ENCODE measurements around the gene FAM184B. TPM values are rescaled to one million over a fixed set of nuclear protein-coding genes. Genes with fewer than 3 reads are reported as not detected.

The FAM184B gene
- total RNA-seq (2014; rRNA removed; shearing (Covaris generic)), result 0.08 TPM in 1 of 2 replicates, not detected in the other

DNA sequence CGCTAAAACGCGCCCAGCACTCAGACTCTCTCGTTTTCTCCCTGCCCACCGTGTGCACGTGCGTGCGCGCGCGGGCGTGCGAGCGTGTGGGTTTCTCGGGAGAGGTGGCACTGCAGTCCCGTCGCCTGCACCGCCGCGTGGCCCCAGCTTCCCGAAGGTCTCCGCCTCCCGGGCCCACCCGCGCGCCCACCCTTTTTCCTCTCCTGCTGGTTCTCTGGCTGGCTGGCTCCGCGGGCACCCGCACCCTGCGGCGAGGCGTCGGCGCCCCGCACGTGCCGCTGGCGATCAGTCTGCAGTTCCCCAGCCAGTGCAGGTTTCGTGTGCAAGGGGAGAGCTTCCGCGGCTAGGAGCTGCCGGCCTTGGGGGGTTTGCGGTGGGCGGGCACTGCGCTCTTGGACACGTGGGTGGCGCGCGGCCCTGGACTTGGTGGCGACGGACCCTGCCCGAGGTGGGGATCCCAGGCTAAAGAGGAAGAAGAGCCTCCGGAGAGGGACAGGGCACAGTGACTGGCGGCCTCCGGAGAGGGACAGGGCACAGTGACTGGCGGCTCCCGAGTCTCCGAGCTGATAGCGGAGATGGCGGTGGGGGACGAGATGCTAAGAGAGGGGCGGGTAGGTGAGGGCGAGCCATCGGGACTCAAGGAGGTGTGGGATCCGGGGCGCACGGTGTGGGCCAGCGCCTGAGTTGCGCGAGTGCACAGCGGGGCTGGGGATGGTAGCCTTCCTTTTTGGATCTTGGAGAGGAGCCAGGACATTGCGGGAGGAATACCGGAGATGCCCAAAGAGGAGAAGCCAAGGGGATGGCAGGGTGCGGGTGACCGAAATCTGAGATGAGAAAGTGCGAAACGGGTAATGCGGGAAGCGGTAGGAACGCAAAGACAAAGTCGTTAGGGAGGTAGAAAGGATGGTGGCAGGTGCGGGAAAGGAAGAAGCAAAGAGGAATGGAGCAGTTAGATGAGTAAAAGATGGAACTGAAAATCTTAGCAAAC lies at the start of gene FAM184B:
Gene FAM184B (minus strand): TSS at position 322 of the 988 bp plus-strand sequence. CDS start 322 bp downstream, outside the sequence.
- no peak for DNase-seq (ENCODE audit: low spot score)

DNA sequence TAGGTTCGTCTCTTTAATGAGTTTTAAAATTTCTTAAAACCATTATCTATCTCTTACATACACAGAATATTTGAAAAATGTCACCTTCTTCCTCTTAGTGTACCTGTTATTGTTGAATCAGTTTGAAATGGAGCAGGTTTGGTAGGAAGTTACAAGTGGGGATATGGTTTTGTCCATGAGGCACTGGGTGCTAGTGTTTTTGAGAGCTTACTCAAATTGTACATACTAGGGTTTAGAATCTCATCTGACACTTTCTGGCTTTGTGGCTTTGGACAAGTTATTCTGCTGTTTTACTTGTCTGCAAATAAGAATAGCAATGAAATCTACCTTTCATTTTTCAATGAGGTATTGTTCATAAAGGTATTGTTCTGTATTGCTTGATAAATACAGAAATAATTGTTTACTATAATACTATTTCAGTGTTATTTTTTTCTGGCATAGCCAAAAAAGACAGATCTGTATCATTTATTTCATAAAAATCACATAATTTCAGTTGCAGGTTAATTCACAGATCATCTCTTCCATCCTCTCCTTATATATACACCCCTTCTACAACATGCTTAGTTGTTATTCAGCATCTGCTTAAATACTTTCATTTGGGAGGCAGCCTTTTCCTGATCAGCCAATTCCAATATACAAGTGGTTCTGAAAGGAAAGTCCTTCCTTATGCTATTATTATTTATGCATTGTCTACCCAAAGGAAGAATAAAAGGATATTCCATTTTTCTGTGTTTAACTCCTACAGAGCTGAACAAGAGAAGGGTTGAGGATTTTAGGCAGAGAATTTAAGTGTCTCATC lies 42.6 kb upstream of the FAM184B start:
- DNase-seq (ENCODE audit: low spot score), result no peak

DNA sequence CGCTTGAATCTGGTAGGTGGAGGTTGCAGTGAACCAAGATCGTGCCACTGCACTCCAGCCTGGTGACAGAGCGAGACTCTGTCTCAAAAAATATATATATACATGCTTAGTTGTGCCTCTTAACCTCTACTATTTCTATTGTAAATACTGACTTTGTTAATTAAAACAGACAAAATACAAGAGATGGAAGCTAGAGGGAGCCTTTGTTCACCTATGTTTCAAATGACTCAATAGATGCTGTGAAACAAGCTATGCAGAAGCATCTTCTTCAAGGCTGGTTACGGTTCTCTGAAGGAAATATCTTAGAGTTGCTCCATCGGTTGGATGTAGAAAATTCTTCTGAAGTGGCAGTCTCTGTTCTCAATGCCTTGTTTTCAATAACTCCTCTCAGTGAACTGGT lies 35.6 kb upstream of the FAM184B start:
- peak; percentile 46 for DNase-seq (ENCODE audit: low spot score)

DNA sequence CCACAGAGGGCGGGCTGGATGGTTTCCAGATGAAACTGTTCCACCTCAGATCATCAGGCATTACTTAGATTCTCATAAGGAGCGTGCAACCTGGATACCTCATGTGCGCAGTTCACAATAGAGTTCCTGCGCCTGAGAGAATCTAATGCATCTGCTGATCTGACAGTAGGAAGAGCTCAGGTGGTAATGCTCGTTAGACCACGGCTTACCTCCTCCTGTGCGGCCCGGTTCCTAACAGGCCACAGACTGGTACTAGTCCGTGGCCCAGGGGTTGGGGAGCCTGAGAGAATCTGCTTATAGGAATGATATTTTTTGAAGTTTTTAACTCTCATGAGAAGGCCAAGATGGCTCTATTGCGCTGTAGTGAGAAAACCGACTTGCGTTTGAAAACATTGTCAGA lies 34.7 kb upstream of the FAM184B start:
- DNase-seq (ENCODE audit: low spot score), result no peak

DNA sequence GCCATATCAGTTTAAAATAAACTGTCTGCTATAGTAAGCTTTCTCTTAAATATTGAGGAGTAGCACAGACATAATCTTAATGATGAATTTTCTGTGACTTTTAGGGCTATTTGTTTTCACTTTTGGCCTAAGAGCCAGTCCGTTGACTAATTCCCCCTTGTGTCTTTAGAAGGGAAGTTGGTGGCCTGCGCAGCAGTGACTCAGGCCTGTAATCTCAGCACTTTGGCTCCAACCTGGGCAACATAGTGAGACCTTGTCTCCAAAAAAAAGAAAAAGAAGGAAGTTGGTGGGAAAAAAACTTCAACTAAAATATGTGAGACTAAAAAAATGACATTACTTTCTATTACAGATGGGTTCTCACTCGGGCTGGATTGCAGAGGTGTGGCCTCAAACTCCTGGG lies 32.7 kb upstream of the FAM184B start:
- DNase-seq (ENCODE audit: low spot score), result peak; percentile 54

DNA sequence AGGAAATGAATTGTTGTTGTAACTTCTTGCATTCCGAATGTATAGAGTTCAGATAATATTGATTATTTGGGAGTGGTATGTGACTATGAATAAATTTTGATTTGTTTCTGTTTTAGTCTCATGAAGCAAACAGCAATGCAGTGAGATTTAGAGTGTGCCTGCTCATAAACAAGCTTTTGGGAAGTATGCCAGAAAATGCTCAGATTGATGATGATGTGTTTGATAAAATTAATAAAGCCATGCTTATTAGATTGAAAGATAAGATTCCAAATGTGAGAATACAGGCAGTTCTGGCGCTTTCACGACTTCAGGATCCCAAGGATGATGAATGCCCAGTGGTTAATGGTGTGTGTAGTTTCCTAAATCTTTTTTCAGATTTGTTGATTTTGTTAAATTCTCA lies 31.4 kb upstream of the FAM184B start:
- DNase-seq (ENCODE audit: low spot score), result no peak

DNA sequence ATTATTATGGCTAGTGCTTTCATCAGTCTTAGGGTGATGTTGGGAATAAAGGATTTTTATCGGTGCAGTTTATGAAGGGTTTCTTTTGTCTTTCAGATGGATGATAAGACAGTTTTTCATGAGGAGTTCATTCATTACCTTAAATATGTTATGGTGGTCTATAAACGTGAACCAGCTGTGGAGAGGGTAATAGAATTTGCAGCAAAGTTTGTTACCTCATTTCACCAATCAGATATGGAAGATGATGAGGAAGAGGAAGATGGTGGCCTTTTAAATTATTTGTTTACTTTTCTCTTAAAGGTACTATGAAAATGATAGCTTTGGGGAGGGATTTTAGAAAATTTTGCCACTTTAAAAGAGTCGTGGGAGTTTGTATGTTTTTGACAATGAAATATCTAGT lies 30.7 kb upstream of the FAM184B start:
- no peak for DNase-seq (ENCODE audit: low spot score)

DNA sequence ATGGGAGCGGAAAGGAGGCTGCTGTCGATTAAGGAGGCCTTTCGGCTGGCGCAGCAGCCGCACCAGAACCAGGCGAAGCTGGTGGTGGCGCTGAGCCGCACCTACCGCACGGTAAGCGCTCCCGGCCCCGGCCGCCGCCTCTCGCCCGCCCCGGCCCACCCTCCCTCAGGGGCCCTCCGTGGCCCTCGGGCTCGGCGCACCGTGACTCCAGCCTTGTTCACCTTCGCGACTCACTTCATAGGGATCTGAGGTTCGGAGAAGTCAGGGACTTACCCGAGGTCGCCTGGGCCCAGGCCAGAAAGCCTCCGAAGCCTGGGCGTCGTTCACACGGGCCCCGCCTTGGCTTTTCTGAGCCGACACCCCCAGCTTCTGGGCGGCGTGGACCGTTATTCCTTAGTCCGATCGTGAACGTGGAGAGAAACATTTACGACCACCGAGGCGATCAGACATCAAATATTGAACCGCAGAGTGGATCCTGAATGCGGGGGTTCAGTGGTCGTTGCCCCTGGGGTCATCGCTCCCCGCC lies 29.7 kb upstream of the FAM184B start:
- DNase-seq (ENCODE audit: low spot score), result peak; percentile 16

DNA sequence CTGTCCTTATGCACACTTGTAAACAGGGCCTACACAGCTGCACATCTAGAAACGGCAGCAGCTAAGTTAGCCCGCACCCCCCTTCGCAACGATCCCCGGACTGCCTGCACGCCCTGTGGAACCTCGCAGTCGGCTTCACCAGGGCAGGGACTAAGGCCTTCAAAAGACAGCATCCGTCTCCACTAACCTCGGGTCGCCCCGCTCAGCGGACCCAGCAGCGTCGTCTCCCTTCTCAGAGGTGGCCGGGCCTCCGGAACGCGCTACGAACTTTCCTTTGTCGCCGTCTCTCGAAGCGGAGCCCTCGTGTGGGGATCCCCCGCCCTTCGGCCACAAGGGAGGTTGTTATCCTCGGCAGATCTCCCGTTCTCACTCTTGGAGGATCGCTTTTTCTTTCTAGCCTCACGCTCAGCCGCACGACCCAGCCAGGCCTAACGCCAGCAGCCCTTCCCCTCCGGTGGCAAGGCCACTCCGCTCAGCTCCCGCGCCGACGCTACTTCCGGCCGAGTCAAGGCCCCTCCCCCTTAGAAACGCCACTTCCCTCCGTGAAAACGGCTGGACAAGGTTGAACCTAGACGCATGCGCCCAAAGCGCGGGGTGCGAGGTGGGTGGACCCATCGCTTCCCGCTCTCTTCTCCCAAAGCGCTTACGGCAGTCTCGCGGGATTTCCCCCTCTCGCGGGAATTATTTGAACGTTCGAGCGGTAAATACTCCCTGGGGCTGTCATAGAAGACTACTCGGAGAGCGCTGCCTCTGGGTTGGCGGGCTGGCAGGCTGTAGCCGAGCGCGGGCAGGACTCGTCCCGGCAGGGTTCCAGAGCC lies 29.0 kb upstream of the FAM184B start, which contains the start of the genes DCAF16 and NCAPG:
Gene DCAF16 (minus strand): TSS at position 498 of the 818 bp plus-strand sequence. CDS start 6,616 bp downstream, outside the sequence.
Gene NCAPG (plus strand): TSS at position 720 of the 818 bp plus-strand sequence. CDS start 99 bp downstream, outside the sequence.
- peak; percentile 99 for DNase-seq (ENCODE audit: low spot score)

DNA sequence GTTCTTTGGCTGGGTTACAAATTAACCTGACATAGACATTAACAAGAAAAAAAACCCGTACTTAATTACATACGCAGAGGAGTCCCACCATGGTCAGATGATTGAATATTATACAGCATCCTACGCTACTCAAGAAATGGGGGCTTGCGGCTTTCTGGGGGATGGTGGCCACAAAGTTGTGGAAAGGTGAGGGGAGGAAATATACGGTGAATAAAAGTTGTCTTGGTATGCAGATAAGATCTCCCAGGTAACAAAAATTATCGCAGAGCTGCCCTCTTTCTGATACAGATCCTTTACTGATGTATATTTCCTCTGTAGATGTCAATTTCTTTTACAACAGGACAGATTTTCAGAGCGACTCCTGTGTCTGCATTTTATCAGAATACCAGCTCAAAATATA lies 28.2 kb upstream of the FAM184B start:
- no peak for DNase-seq (ENCODE audit: low spot score)

DNA sequence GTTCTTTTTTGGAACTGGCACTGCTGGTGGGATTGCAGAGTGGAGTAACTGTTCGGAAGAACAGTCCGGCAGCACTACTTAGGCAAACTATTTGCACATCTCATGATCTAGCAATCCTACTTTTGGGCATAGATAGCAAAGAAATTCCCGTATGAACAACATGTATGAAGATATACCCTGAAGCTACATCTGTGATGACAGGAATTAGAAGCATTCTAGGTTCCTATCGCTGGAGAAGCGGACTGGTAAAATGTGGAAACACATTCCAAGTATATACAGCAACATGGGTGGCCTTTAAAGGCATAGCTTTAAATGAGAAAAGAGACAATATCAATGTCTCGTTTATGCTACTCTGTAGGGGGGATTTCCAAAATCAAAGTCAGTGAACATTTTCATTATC lies 26.0 kb upstream of the FAM184B start:
- DNase-seq (ENCODE audit: low spot score), result no peak

DNA sequence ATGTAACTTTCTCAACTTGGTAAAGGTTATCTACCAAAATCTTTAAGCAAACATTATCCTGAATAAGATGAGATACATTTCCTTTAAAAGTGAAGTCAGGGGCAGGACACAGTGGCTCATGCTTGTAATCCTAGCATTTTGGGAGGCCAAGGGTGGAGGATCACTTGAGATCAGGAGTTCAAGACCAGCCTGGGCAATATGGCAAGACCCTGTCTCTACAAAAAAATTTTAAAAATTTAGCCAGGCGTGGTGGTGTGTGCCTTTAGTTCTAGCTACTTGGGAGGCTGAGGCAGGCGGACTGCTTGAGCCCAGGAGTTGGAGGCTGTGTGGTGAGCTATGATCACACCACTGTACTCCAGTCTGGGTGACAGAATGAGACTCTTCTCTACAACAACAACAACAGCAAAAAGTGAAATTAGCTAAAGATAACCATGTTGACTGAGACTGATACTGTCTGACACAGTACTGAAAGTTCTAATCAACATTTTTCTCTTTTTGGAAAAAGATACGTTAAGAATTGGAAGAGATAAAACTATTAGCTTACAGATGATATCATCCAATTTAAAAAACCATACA lies 24.2 kb upstream of the FAM184B start:
- DNase-seq (ENCODE audit: low spot score), result no peak

DNA sequence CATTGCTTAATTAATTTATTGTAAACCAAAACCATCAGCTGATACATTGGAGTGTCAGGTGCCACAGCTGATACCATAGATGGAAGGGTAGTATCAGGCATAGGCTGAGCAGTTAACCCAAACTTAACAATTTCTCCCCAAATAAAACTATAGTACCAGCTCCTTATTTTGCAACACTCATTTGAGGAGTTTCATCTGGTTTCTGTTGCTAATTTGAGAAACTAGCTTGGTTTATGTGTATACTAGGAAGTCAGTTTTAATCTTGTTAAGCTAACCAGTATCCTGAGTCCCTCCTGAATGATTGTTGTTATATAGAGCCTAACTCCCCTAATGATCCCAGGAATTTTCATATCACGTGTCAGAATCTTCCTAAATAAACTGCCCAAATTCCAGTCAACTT lies 16.4 kb upstream of the FAM184B start:
- no peak for DNase-seq (ENCODE audit: low spot score)

DNA sequence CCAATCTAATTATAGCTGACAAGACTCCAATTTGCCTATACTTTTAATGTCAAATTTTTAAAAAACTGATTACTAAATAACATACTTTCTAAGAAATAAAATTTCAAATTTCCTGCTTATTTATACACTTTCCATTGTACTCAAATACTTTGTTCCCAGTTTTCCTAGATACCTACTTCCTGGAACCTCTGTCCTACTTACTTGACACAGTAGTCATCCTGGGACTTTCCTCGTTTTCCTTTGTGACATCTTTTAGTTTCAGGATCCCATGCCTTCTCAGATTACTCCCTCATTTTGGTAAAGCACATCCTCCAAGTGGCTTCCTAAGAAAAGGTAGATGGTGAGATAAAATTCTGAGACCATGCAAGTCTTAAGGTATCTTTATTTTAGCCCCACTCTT lies 13.3 kb upstream of the FAM184B start:
- DNase-seq (ENCODE audit: low spot score), result no peak

DNA sequence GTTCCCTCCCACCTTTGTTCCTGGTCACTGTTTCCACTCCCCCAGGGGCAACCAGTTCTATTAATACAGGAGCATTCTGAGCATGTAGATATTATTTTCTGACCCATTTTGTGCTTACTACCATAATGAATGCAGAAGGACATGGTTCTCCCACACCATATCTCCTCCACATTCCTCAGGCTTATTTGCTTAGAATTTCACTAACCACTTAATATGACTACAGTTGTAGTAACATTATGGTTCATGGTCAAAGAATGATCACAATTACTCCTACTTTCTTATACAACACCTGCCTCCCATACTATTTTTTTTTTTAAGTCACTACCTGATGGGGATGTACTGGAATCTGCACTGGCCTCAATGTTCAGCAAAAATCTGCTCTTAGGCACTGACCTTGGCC lies 7.5 kb upstream of the FAM184B start:
- DNase-seq (ENCODE audit: low spot score), result no peak

DNA sequence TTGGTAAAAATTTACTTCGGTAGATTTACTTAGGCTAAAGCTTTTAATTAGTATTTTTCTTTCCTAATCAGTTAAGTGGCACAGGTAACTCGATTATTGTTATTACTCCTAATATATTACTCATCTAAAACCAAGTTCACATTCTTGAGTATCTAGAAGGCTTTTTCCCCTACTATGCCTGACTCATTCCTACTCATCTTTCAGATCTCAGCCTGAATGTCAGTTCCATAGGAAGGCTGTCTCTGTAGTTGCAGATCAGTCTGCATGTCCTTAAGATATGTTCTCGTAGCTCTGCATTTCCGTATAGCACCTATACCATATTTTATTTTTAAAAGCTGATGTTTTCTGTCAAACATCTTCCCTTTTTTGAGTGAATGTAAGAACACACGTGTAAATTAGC lies 5.9 kb upstream of the FAM184B start:
- DNase-seq (ENCODE audit: low spot score), result no peak

DNA sequence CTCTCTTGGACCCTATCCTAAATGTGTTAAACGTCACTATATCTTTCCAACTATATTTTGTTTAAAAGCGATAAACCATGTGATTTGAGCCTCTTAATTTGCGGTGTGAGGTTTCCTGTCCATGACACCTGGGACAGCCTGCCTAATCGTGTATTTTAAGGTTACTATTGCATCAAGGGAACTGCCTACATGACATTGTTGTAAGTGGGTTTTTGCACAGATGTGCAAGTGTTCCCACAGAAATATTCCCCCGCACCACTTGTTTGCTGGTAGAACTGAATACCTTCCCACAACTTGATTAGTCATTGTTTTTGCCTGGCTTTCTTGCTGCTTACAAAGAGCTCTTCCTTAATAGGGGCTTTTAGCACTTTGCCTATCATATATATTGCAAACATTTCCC lies 5.1 kb upstream of the FAM184B start:
- no peak for DNase-seq (ENCODE audit: low spot score)

DNA sequence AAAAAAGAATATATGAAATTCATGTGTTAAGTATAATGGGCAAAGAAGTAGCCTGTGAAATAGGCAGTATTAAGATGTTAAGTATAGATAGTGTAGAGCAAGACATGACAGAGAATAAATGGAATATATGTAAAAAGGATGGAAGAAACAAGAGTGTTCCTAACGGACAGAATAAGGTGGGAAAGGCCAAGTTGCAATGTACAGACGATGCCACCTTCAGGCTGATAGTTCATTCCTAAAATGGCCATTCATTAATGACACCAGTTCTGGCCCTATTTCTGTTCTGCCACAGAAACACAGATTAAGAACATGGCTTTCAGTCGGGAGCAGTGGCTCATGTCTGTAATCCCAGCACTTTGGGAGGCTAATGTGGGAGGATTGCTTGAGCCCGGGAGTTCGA lies 4.4 kb upstream of the FAM184B start:
- no peak for DNase-seq (ENCODE audit: low spot score)

DNA sequence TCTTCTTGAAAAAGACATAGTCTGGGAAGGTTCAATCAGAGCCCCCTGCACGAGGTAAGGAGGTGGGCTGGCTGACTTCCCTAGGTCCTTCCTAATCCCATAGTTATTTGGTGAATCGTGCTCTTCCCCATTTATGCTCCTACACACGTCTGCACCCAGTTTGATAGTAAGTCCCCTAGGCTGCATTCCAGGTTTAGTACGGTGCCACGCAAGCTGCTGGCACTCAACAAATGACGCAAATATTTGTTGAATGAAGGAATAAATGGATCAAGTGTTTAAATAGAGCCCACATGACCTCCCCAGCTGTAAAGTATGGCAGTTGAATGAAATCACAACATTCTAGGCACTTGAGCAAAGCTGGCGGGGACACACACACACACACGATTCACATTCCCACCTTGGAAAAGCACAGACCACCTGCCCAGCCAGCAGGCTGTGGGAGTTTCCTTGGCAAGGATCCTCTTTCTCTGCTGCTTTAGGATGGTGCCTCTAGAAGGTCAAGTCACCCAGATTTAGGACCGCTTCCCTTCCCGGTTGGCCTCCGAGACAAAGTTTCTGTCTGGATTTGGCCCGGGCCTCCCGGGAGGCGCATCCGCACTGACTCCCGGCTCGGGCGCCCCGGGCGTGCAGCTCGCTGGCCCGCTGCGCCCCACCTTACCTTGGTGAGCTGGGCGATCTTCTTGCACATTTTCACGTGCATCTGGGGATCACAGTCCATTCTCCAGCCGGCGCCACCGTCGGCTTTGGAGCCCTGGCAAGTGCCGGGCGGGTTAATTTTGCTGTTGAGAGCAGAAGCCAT lies 721 bp downstream of the FAM184B start:
- DNase-seq (ENCODE audit: low spot score), result no peak

DNA sequence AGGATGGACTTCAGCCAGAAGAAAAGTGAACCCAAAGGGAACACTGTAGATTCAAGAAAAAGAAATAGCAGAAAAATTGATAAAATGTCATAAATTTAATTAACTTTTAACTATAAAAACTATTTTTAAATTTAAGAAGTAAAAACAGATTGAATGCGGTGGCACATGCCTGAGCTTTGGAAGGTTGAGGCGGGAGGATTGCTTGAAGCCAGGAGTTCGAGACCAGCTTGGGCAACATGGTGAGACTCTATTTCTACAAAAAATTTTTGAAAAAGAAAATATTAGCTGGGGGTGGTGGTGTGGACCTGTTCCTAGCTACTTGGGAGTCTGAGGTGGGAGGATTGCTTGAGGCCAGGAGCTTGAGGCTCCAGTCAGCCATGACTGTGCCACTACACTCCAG lies 3.0 kb downstream of the FAM184B start:
- DNase-seq (ENCODE audit: low spot score), result no peak

All from H4 (cell line).